Upper lobe of right lung (tissue), 1 donor: ENCODE measurements around the gene PGAP3. TPM values are rescaled to one million over a fixed set of nuclear protein-coding genes. Genes with fewer than 3 reads are reported as not detected.
A peak's percentile ranks its signal among the peaks of the same experiment; 100 is the strongest.

Source experiments
- ATAC-seq: fragments of 200-7000 bp; cut with Tn5 transposase; one replicate; pipeline ENCODE4 v1.9.1; 2020; ENCODE audit warnings: mild to moderate bottlenecking, moderate library complexity
- DNase-seq: peaks from one replicate; pipeline ENCODE4 v3.0.0-alpha.2; 2020
- H3K27ac ChIP-seq: fragments of 200-600 bp; one replicate; pipeline ENCODE4 v1.8.0; 2022
- H3K27me3 ChIP-seq: fragments of 200-600 bp; one replicate; pipeline ENCODE4 v1.8.0; 2022; ENCODE audit warnings: mild to moderate bottlenecking
- H3K36me3 ChIP-seq: fragments of 200-600 bp; one replicate; pipeline ENCODE4 v1.8.0; 2022
- H3K4me1 ChIP-seq: fragments of 200-600 bp; one replicate; pipeline ENCODE4 v1.8.0; 2022
- H3K4me3 ChIP-seq: fragments of 200-600 bp; one replicate; pipeline ENCODE4 v1.8.0; 2022; ENCODE audit warnings: mild to moderate bottlenecking
- H3K9me3 ChIP-seq: fragments of 200-600 bp; one replicate; pipeline ENCODE4 v1.8.0; 2022
- CTCF ChIP-seq: fragments of 200-600 bp; IDR thresholded peaks from one replicate; pipeline ENCODE4 v1.8.0; 2022; ENCODE audit warnings: antibody characterized with exemption
- intact Hi-C: fragments of 100-400 bp; cut with DNase I; formaldehyde crosslinking; loops from one replicate; pipeline ENCODE4 v1.11.0; 2022
- total RNA-seq: library from RNA; stranded (reverse); fragmentation: NEBNext Ultra II Directional; extraction: Animal tissue kit (Norgen Biotek cat#: 25700); gene quantifications from one replicate; pipeline ENCODE4 v1.2.1, GENCODE V29; 2021
- donor health status: DM: no; HTN: yes; CAD: no; lungs with severe emphysema.

Gene PGAP3
- total RNA-seq, 1 donor from 2014 or later = 24.5 TPM

- Histone ChIP-seq H3K4me3 (no peak overlapping the region), H3K9me3 (no peaks in the 10 kb centered on the region), H3K36me3 (peaks cover 44% of the 10 kb centered on the region), H3K4me1 (peaks cover 51% of the 10 kb centered on the region), H3K27me3 (peaks cover 8% of the 10 kb centered on the region), H3K27ac (peak overlapping the region; percentile 58)
- ATAC-seq = no peak
- no peak for DNase-seq
- no peak for TF ChIP-seq CTCF
- intact Hi-C loops = no loop called here
These were observed 25.9 kb downstream of the PGAP3 start for GRCh38 chr17:39661744-39662541.

- peak overlapping the region; percentile 80 for H3K27ac ChIP-seq
- intact Hi-C loops = no loop called here
- peak; percentile 46 for ATAC-seq
- peaks cover 48% of the 10 kb centered on the region for H3K36me3 ChIP-seq
- no peaks in the 10 kb centered on the region for H3K9me3 ChIP-seq
- H3K4me1 ChIP-seq = peaks cover 49% of the 10 kb centered on the region
- peak overlapping the region; percentile 19 for H3K4me3 ChIP-seq
- DNase-seq = no peak
- no peak for TF ChIP-seq CTCF
- H3K27me3 ChIP-seq = no peaks in the 10 kb centered on the region
These were observed 27.2 kb downstream of the PGAP3 start for GRCh38 chr17:39660397-39661385.

- Histone ChIP-seq H3K4me1 (peaks cover 43% of the 10 kb centered on the region), H3K27me3 (no peaks in the 10 kb centered on the region), H3K36me3 (peaks cover 54% of the 10 kb centered on the region), H3K4me3 (peak overlapping the region; percentile 19), H3K9me3 (no peaks in the 10 kb centered on the region), H3K27ac (peak overlapping the region; percentile 80)
- no peak for ATAC-seq
- TF ChIP-seq CTCF = no peak
- intact Hi-C loops = no loop called here
- DNase-seq = no peak
These were observed 27.9 kb downstream of the PGAP3 start for GRCh38 chr17:39660011-39660360.

- ATAC-seq (peak; percentile 6), DNase-seq (no peak)
- Histone ChIP-seq H3K27me3 (no peaks in the 10 kb centered on the region), H3K9me3 (no peaks in the 10 kb centered on the region), H3K4me1 (peaks cover 42% of the 10 kb centered on the region), H3K4me3 (no peak overlapping the region), H3K36me3 (peaks cover 54% of the 10 kb centered on the region), H3K27ac (peak overlapping the region; percentile 80)
- no peak for TF ChIP-seq CTCF
- intact Hi-C loops = no loop called here
These were observed 28.4 kb downstream of the PGAP3 start for GRCh38 chr17:39659279-39660010.

- intact Hi-C loops = no loop called here
- no peaks in the 10 kb centered on the region for H3K9me3 ChIP-seq
- no peaks in the 10 kb centered on the region for H3K27me3 ChIP-seq
- TF ChIP-seq CTCF = no peak
- H3K36me3 ChIP-seq = peaks cover 54% of the 10 kb centered on the region
- H3K4me3 ChIP-seq = no peak overlapping the region
- H3K4me1 ChIP-seq = peaks cover 35% of the 10 kb centered on the region
- peak overlapping the region; percentile 80 for H3K27ac ChIP-seq
- DNase-seq (no peak), ATAC-seq (no peak)
These were observed 29.1 kb downstream of the PGAP3 start for GRCh38 chr17:39658760-39659159.
